HCT116 (cell line): ENCODE measurements around the gene OGFOD2. TPM values are rescaled to one million over a fixed set of nuclear protein-coding genes. Genes with fewer than 3 reads are reported as not detected.

ENCODE experiments used
- ATAC-seq: fragments of 200-7000 bp; cut with Tn5 transposase; 2 replicates; pipeline ENCODE4 v1.9.1; 2020; ENCODE audit warnings: mild to moderate bottlenecking, moderate library complexity
- BruUV-seq: library from RNA; stranded (reverse); fragments of 400-500 nt; replicated peaks from 2 replicates; lab custom pipeline; 2021; lab: Mats Ljungman, UMichigan
- CTCF ChIA-PET: fragments of 300-600 bp; sonication (Branson Sonifier 250); formaldehyde crosslinking; loops from one replicate; lab custom pipeline; 2021; ENCODE audit warnings: antibody characterized with exemption; lab: Charles Lee
- POLR2A ChIA-PET: fragments of 300-600, 350-600 bp; sonication (Branson Sonifier 250); formaldehyde crosslinking; loops from one replicate; lab custom pipeline; 2021; ENCODE audit warnings: antibody characterized with exemption; lab: Charles Lee
- RAD21 ChIA-PET, 2 experiments: fragments of 300-600 bp; sonication (Branson Sonifier 250); formaldehyde crosslinking; loops; one replicate each; lab custom pipeline; 2023; ENCODE audit warnings: low total read pairs in 2 of 2; ENCODE audit not compliant: uncharacterized antibody in 2 of 2, unreplicated experiment in 2 of 2, low non-redundant PET in 1 of 2; lab: Charles Lee
- DNase-seq: peaks from one replicate; pipeline ENCODE4 v3.0.0-alpha.2; 2010; ENCODE audit warnings: low read depth, low spot score
- H2AFZ ChIP-seq: fragments of 200-600 bp; shearing (Covaris generic), sonication (generic); 2 replicates; pipeline ENCODE4 v1.6.1; 2017; ENCODE audit warnings: low read depth, mixed run types, mixed read lengths, antibody characterized with exemption, low read length; ENCODE audit not compliant: poor library complexity, severe bottlenecking
- H3K27ac ChIP-seq: 2 replicates; pipeline ENCODE4 v1.5.1; 2012; ENCODE audit warnings: low read depth, low read length
- H3K27me3 ChIP-seq: fragments of 200-600 bp; sonication (generic); 2 replicates; pipeline ENCODE4 v1.6.1; 2016; ENCODE audit warnings: mixed run types, low read length, mixed read lengths; ENCODE audit not compliant: insufficient read depth
- H3K36me3 ChIP-seq, 2 experiments: fragments of 200-500 bp in 1 of 2; fragments of 200-600 bp in 1 of 2; sonication (Bioruptor generic) in 1 of 2; sonication (generic) in 1 of 2; 2 replicates each; pipeline versions ENCODE4 v1.5.1 to v1.6.1; 2014 to 2016; ENCODE audit warnings: low read length in 2 of 2, inconsistent platforms in 1 of 2, mixed read lengths in 1 of 2, mixed run types in 1 of 2; ENCODE audit not compliant: insufficient read depth in 2 of 2, control insufficient read depth in 1 of 2
- H3K4me1 ChIP-seq, 2 experiments: fragments of 200-600 bp in 1 of 2; sonication (generic) in 1 of 2; 2 replicates each; pipeline versions ENCODE4 v1.5.1 to v1.6.1; 2012 to 2017; ENCODE audit warnings: low read length in 2 of 2, inconsistent platforms in 1 of 2, mild to moderate bottlenecking in 1 of 2, mixed read lengths in 1 of 2, mixed run types in 1 of 2, moderate library complexity in 1 of 2; ENCODE audit not compliant: insufficient read depth in 2 of 2, control insufficient read depth in 1 of 2
- H3K4me2 ChIP-seq: fragments of 200-600 bp; sonication (generic); 2 replicates; pipeline ENCODE4 v1.6.1; 2017; ENCODE audit warnings: mixed run types, low read length, mixed read lengths
- H3K4me3 ChIP-seq, 2 experiments: fragments of 200-600 bp in 1 of 2; sonication (generic) in 1 of 2; replicated peaks in 1 of 2; 2 replicates each; pipeline ENCODE4 v1.5.1; 2011 to 2016; ENCODE audit warnings: low read length in 2 of 2, control low read depth in 1 of 2, low read depth in 1 of 2, mild to moderate bottlenecking in 1 of 2, mixed read lengths in 1 of 2, mixed run types in 1 of 2
- H3K79me2 ChIP-seq: fragments of 200-600 bp; sonication (generic); 2 replicates; pipeline ENCODE4 v1.6.1; 2017; ENCODE audit warnings: mild to moderate bottlenecking, mixed run types, low read length, moderate library complexity, mixed read lengths; ENCODE audit not compliant: insufficient read depth
- H3K9ac ChIP-seq: fragments of 200-600 bp; sonication (generic); 2 replicates; pipeline ENCODE4 v1.6.1; 2016; ENCODE audit warnings: low read length, mixed read lengths
- H3K9me2 ChIP-seq: fragments of 200-600 bp; sonication (generic), shearing (Covaris generic); 2 replicates; pipeline ENCODE4 v1.6.1; 2017; ENCODE audit warnings: mixed run types, mild to moderate bottlenecking, moderate library complexity; ENCODE audit not compliant: insufficient read depth
- H3K9me3 ChIP-seq, 2 experiments: fragments of 200-500 bp in 1 of 2; fragments of 200-600 bp in 1 of 2; sonication (Bioruptor generic) in 1 of 2; sonication (generic) in 1 of 2; 2 replicates each; pipeline ENCODE4 v1.6.1; 2014 to 2017; ENCODE audit warnings: low read length in 2 of 2, mixed read lengths in 2 of 2, inconsistent platforms in 1 of 2, low read depth in 1 of 2, mild to moderate bottlenecking in 1 of 2, mixed run types in 1 of 2, moderate library complexity in 1 of 2; ENCODE audit not compliant: control insufficient read depth in 1 of 2, insufficient read depth in 1 of 2
- H4K20me1 ChIP-seq: fragments of 200-600 bp; sonication (generic), shearing (Covaris generic); 2 replicates; pipeline ENCODE4 v1.6.1; 2017; ENCODE audit warnings: mixed run types, mild to moderate bottlenecking, moderate library complexity; ENCODE audit not compliant: insufficient read depth
- CTCF ChIP-seq, 3 experiments: fragments of 200-600 bp in 1 of 3; sonication (generic) in 1 of 3; IDR thresholded peaks in 2 of 3; conservative IDR thresholded peaks in 1 of 3; 2 replicates each; pipeline ENCODE4 v1.5.1; 2012 to 2017; ENCODE audit warnings: low read depth in 2 of 3, low read length in 2 of 3, antibody characterized with exemption in 1 of 3, borderline replicate concordance in 1 of 3, control low read depth in 1 of 3, mild to moderate bottlenecking in 1 of 3, mixed read lengths in 1 of 3, mixed run types in 1 of 3, moderate library complexity in 1 of 3; ENCODE audit not compliant: insufficient read depth in 1 of 3
- EGR1 ChIP-seq: IDR thresholded peaks from 2 replicates; pipeline ENCODE4 v1.6.1; 2012; ENCODE audit warnings: low read depth
- ELF1 ChIP-seq: IDR thresholded peaks from 2 replicates; pipeline ENCODE4 v1.6.1; 2012; ENCODE audit warnings: low read depth, borderline replicate concordance
- EZH2 ChIP-seq: fragments of 200-600 bp; sonication (generic); IDR thresholded peaks from 2 replicates; pipeline ENCODE4 v1.6.1; 2017; ENCODE audit warnings: antibody characterized with exemption, mixed run types
- EZH2phosphoT487 ChIP-seq: fragments of 200-600 bp; IDR thresholded peaks from 2 replicates; pipeline ENCODE4 v1.6.1; 2018; ENCODE audit warnings: antibody characterized with exemption, borderline replicate concordance
- POLR2AphosphoS5 ChIP-seq: IDR thresholded peaks from 2 replicates; pipeline ENCODE4 v1.6.1; 2011; ENCODE audit warnings: mild to moderate bottlenecking, low read depth, low read length, moderate library complexity
- REST ChIP-seq: IDR thresholded peaks from 2 replicates; pipeline ENCODE4 v1.6.1; 2012; ENCODE audit warnings: low read depth
- SP1 ChIP-seq: IDR thresholded peaks from 2 replicates; pipeline ENCODE4 v1.6.1; 2012; ENCODE audit warnings: low read depth
- YY1 ChIP-seq: IDR thresholded peaks from 2 replicates; pipeline ENCODE4 v1.6.1; 2011; ENCODE audit warnings: low read length, low read depth, moderate library complexity, mild to moderate bottlenecking; ENCODE audit not compliant: insufficient replicate concordance; ENCODE audit errors: extremely low read depth
- ZFX ChIP-seq: fragments of 450-650 bp; IDR thresholded peaks from 2 replicates; pipeline ENCODE4 v1.6.1; 2017
- intact Hi-C: fragments of 100-400 bp; cut with micrococcal nuclease; formaldehyde crosslinking; loops from 2 replicates; pipeline ENCODE4 v1.10.0; 2022
- total RNA-seq: library from RNA; stranded (reverse); gene quantifications from one replicate; pipeline ENCODE4 v1.2.1, GENCODE V29; 2021; ENCODE audit not compliant: unreplicated experiment
- TF ChIP-seq, protein P1 (sequence below): IDR thresholded peaks from 2 replicates; pipeline ENCODE4 v1.6.1; 2011; ENCODE audit warnings: mild to moderate bottlenecking, low read length, moderate library complexity; ENCODE audit not compliant: insufficient replicate concordance; ENCODE audit errors: extremely low read depth
- TF ChIP-seq, protein P2 (sequence below): IDR thresholded peaks from 2 replicates; pipeline ENCODE4 v1.6.1; 2012

The OGFOD2 gene
- total RNA-seq, 1 experiment from 2014 or later, result 29.5 TPM

GRCh38 chr12:122979001-122979907, 4.2 kb downstream of the OGFOD2 start:
- ATAC-seq, result no peak
- Histone ChIP-seq H3K79me2 (peaks cover 48% of the 10 kb centered on the region), H3K4me1 (peaks cover 21 to 33% of the 10 kb centered on the region in 2 experiments), H3K9me2 (no peaks in the 10 kb centered on the region), H3K27me3 (no peaks in the 10 kb centered on the region), H4K20me1 (no peaks in the 10 kb centered on the region), H3K4me2 (peak overlapping the region; percentile 100), H3K9ac (peak overlapping the region; percentile 92), H3K9me3 (no peaks in the 10 kb centered on the region), H2AFZ (no peak overlapping the region), H3K27ac (peak overlapping the region; percentile 88), H3K36me3 (peaks cover 2 to 7% of the 10 kb centered on the region in 2 experiments; a peak in 3 of 4 replicates), H3K4me3 (peak overlapping the region; percentile 90 to 91)
- no TSS peak for BruUV-seq
- ChIA-PET POLR2A (interaction anchor here (0.8 to 1.0 kb wide), 2 partner anchors 8 to 254 kb away, joined by 3 to 4 read pairs; partner anchors contain the start of genes MPHOSPH9 and MTRFR), RAD21 (no interaction called here), CTCF (no interaction called here)
- no peak for TF ChIP-seq YY1
- TF ChIP-seq REST, result no peak
- no peak for TF ChIP-seq SP1
- no peak for TF ChIP-seq EGR1
- no peak for TF ChIP-seq ELF1
- TF ChIP-seq, protein P1, sequence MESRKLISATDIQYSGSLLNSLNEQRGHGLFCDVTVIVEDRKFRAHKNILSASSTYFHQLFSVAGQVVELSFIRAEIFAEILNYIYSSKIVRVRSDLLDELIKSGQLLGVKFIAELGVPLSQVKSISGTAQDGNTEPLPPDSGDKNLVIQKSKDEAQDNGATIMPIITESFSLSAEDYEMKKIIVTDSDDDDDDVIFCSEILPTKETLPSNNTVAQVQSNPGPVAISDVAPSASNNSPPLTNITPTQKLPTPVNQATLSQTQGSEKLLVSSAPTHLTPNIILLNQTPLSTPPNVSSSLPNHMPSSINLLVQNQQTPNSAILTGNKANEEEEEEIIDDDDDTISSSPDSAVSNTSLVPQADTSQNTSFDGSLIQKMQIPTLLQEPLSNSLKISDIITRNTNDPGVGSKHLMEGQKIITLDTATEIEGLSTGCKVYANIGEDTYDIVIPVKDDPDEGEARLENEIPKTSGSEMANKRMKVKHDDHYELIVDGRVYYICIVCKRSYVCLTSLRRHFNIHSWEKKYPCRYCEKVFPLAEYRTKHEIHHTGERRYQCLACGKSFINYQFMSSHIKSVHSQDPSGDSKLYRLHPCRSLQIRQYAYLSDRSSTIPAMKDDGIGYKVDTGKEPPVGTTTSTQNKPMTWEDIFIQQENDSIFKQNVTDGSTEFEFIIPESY, result no peak
- TF ChIP-seq EZH2, result no peak
- no peak; the same call in 1 of the 2 replicates for TF ChIP-seq POLR2AphosphoS5
- TF ChIP-seq CTCF (IDR thresholded peaks at IDR 0.05 in 2 of 3, conservative IDR thresholded peaks at IDR 0.05 in 1 of 3; ENCODE audit: borderline replicate concordance in 1 of 3, insufficient read depth in 1 of 3, low read depth in 2 of 3, low read length in 2 of 3), result no peak
- TF ChIP-seq, protein P2, sequence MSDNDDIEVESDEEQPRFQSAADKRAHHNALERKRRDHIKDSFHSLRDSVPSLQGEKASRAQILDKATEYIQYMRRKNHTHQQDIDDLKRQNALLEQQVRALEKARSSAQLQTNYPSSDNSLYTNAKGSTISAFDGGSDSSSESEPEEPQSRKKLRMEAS, result no peak
- TF ChIP-seq ZFX, result no peak
- TF ChIP-seq EZH2phosphoT487, result no peak
- intact Hi-C loops, result loop anchor here (10.0 kb wide), 1 partner anchor 166 kb away; no protein-coding TSS in a partner anchor
- no peak for DNase-seq
